ENCODE data around the gene ZNF398. TPM values are rescaled to one million over a fixed set of nuclear protein-coding genes. Genes with fewer than 3 reads are reported as not detected.
A peak's percentile ranks its signal among the peaks of the same experiment; 100 is the strongest.
"Not testable (repeated sequence)": the region's sequence is repeated elsewhere in the genome, so short reads cannot be mapped to it uniquely, and the experiment has no call there.

ZNF398 gene
- total RNA-seq (2014; rRNA removed) = 14.9 and 17.1 TPM in 2 replicates
- polyA plus RNA-seq (2012) = 6.1 TPM

GRCh38 chr7:149147072-149147751 is at the start of gene ZNF398:
ZNF398 (plus strand) TSS chr7:149147453; CDS start chr7:149147743, 290 bp downstream.
- DNase-seq (ENCODE audit: low read depth) = peak; percentile 79

DNA sequence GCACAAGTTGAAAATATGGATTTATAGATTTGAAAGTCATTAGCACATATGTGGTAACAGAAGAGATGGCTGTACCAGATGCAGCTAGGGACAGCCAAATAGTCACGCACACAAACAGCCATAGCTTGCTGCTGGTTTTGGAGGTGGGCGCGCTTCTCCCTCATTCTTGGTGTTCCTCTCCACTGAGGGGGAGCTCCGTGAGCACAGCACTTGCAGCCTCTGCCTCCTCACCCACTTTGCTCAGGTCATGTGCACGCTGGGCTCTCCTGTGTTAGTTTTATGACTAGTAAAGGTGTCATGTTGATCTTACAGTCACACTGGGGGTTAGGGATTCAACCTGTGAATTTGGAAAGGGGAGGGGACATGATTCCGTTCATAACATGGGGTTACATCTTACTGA is 48.2 kb upstream of the ZNF398 start:
- DNase-seq (ENCODE audit: low read depth) = no peak

DNA sequence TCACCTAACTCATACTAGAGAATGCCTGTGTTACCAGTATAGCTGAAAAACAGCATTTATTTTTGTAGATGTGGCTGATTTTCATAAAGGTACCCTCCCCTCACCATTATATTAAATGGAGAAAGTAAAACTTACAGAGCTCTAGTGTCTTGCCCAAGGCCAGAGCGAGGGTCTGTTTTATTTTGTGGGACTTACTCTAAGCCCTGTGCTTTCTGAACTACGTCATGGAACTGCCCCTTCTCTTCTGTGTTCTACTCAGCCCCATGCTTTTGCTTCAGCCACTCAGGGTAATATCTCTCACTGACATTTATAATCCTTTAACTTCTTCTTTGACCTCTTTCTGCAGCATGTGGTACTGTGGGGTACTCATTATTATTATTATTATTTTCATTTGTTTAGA is 46.4 kb upstream of the ZNF398 start:
- DNase-seq (ENCODE audit: low read depth) = no peak

- no peak for DNase-seq (ENCODE audit: low read depth)
Measured at GRCh38 chr7:149102666-149103065, 44.6 kb upstream of the ZNF398 start.

- no peak for DNase-seq (ENCODE audit: low read depth)
Measured at GRCh38 chr7:149103424-149103823, 43.8 kb upstream of the ZNF398 start.

GRCh38 chr7:149104214-149104613 is 43.0 kb upstream of the ZNF398 start:
- no peak for DNase-seq (ENCODE audit: low read depth)

- DNase-seq (ENCODE audit: low read depth) = no peak
Measured at GRCh38 chr7:149104749-149105148, 42.5 kb upstream of the ZNF398 start.

DNA sequence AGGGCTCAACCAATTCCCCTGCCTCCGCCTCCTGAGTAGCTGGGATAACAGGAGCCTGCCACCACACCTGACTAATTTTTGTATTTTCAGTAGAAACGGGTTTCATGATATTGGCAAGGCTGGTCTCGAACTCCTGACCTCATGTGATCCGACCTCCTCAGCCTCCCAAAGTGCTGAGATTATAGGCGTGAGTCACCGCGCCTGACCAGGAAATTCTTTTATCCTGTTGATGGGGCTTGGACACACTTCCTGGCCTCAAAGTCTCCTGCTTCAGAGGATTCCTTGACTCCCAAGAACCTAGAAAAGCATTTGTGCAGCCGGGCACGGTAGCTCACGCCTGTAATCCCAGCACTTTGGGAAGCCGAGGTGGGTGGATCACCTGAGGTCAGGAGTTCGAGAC is 37.3 kb upstream of the ZNF398 start:
- no peak for DNase-seq (ENCODE audit: low read depth)

GRCh38 chr7:149125189-149125862 is 21.9 kb upstream of the ZNF398 start:
- peak; percentile 12 for DNase-seq (ENCODE audit: low read depth)

DNA sequence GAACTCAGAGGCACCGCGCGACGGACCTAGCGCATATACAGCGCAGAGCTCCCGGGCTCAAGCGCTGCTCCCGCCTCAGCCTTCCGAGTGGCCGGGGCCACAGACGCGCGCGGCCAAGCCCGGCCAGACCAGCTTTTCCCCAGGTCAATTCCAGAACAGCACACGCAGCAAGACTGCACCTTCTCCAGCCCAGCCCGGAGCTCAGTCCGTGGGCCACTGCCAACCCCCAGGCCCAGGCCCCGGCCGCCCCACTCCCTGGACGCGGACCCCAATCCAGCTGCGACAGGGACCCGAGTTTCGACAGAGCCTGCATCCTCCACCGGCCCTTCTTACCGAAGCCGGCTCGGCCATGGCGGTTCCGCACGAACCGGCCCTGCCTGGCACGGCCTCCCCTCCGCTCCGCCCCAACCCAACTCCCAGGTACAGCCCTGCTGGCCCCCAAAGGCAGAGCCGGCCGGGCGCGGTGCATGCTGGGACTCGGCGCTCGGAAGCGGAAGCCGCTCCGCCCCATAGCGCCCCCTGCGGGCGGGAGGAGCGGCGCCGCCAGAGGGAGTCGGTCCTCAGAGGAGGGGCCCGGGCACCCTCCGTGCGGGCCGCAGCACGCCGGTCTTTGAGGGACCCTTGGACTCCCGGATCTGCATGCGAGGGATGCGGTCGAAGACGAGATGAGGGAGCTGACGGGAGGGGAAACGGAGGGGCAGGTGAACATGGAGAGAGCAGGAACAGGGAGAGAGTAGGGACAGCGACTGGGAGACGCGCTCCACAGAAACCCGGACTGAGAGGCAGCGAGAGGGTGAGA is 21.2 kb upstream of the ZNF398 start, which contains the start of gene ZNF425:
Gene ZNF425, minus strand, starts transcription at position 462 of the 799 bp plus-strand sequence. Its CDS starts 111 bp downstream, at position 351.
- DNase-seq (ENCODE audit: low read depth) = peak; percentile 92

GRCh38 chr7:149126662-149127266 is 20.5 kb upstream of the ZNF398 start:
- DNase-seq (ENCODE audit: low read depth) = peak; percentile 54

DNA sequence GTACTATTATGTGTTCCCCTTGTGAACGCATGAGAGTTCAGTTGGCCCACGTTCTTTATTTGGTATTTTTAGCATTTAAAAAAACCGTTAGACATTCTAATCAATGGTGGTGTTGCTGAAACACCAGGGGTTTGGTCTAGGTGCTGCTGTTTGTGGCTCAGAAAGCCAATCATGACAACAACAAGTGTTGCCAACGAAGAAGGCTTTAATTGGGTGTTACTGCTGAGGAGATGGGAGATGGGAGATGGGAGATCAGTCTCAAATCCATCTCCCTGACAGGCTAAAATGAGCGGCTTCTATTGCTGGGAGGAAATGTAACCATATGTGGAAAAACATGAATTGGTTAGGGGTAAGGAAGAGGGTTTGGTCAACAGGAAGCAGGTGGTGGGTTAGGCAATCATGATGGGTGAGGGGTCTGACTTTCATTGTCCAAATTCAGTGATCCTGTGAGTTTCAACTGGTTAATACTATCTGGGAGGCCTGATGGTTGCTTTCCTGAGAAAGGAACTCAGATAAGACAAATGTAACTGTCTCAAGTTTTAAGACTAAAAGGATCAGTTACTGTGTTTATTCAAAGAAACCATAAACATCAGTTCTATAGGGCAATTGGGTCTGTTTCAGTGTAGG is 16.6 kb upstream of the ZNF398 start:
- DNase-seq (ENCODE audit: low read depth) = no peak

- DNase-seq (ENCODE audit: low read depth) = no peak
Measured at GRCh38 chr7:149133028-149133710, 14.1 kb upstream of the ZNF398 start.

DNA sequence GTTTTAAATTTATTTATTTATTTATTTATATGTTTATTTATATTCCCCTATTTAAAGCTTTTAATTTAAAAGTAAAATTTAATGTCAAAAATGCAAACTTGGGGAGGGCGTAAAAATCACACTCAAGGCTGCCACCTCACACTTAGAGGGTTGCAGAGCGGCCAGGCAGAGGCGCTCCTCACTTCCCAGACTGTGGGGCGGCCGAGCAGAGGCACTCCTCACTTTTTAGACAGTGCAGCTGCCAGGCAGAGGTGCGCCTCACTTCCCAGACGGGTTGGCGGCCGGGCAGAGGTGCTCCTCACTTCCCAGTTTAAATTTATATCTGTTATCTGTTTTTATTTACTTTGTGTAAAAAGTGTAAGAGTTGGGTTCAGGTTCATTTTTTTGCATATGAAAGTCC is 11.1 kb upstream of the ZNF398 start:
- DNase-seq (ENCODE audit: low read depth) = no peak

- peak; percentile 35 for DNase-seq (ENCODE audit: low read depth)
Measured at GRCh38 chr7:149140831-149141230, 6.4 kb upstream of the ZNF398 start.

GRCh38 chr7:149141893-149142292 is 5.4 kb upstream of the ZNF398 start:
- no peak for DNase-seq (ENCODE audit: low read depth)

- not testable (repeated sequence) for DNase-seq (ENCODE audit: low read depth)
Measured at GRCh38 chr7:149144436-149144922, 2.8 kb upstream of the ZNF398 start.

DNA sequence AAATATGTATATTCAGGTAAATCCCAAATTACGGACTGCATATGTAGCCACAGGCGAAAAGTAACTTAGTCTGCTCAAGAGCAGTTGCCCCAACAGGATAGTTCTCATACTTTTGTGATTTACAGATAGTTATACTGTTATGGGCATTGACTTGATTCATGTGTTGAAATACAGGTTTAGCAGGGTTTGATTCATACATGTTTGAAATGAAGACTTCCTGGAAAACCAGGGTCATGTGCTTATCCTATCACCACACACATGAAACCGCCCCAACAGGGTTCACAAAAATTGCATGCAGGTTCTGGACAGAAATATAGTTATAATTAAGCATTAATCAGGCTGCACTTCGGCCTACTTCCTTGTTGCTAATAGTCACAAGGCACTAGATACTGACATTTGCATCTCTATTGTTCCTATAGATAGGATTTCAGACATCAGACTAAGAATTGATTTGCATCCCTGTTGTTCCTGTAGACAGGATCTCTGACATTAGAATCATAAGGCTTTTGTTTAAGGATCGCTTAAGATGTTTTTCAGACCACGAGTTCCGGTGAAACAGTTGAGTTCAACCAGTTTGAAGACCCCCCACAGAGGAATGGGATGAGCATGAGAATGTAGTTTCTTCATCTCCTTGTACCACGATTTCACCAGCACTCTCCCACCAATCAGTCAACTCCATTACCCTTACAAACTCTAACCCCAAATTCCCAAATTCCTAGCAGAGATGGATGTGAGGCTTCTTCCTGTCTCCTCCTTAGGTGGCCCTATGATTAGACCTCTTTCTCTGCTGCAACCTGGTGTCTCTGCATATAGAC is 2.0 kb upstream of the ZNF398 start:
- DNase-seq (ENCODE audit: low read depth) = no peak

- peak; percentile 49 for DNase-seq (ENCODE audit: low read depth)
Measured at GRCh38 chr7:149147752-149148653, 750 bp downstream of the ZNF398 start.

All from LHCN-M2 (cell line).